GM12878 (cell line): ENCODE results near the gene C1orf174. TPM values are rescaled to one million over a fixed set of nuclear protein-coding genes. Genes with fewer than 3 reads are reported as not detected.

Experiments
- ATAC-seq: fragments of 200-7000 bp; cut with Tn5 transposase; 3 replicates; pipeline ENCODE4 v1.9.1; 2020; ENCODE audit warnings: mild to moderate bottlenecking, moderate library complexity
- BruUV-seq: library from RNA; stranded (reverse); fragments of 400-500 nt; replicated peaks from 2 replicates; lab custom pipeline; 2021; lab: Mats Ljungman, UMichigan
- CTCF ChIA-PET: fragments of 300-600 bp; sonication (Branson Sonifier 250); formaldehyde crosslinking; extraction: SDS; loops from one replicate; lab custom pipeline; 2021; ENCODE audit warnings: inconsistent platforms; lab: Yijun Ruan, JAX
- POLR2A ChIA-PET: fragments of 350-600 bp; formaldehyde crosslinking; extraction: SDS; loops from one replicate; lab custom pipeline; 2021; ENCODE audit warnings: inconsistent platforms; lab: Charles Lee
- RAD21 ChIA-PET: fragments of 300-600 bp; sonication (Branson Sonifier 250); formaldehyde crosslinking; loops from one replicate; lab custom pipeline; 2023; ENCODE audit warnings: antibody characterized with exemption; ENCODE audit not compliant: unreplicated experiment; lab: Charles Lee
- SMC1A ChIA-PET: fragments of 300-600 bp; sonication (Branson Sonifier 250); formaldehyde crosslinking; loops from one replicate; lab custom pipeline; 2023; ENCODE audit not compliant: unreplicated experiment, uncharacterized antibody; lab: Charles Lee
- DNase-seq: peaks from one replicate; pipeline ENCODE4 v3.0.0-alpha.2; 2011; ENCODE audit warnings: low read depth, low spot score
- FAIRE-seq: peaks from 3 replicates; lab custom pipeline; 2011; peaks lifted over from hg19 to GRCh38; lab: Jason Lieb, UNC
- H2AFZ ChIP-seq: 2 replicates; pipeline ENCODE4 v1.6.0; 2011; ENCODE audit warnings: low read depth, low read length, control low read depth; ENCODE audit not compliant: control insufficient read depth
- H3K27ac ChIP-seq: 2 replicates; pipeline ENCODE4 v1.5.1; 2011; ENCODE audit warnings: control low read depth; ENCODE audit not compliant: control insufficient read depth, insufficient read depth
- H3K27me3 ChIP-seq, 2 experiments: replicated peaks in 1 of 2; 2 replicates each; pipeline versions ENCODE4 v1.6.0 to v1.6.1; 2011; ENCODE audit warnings: low read length in 1 of 2; ENCODE audit not compliant: control insufficient read depth in 2 of 2, insufficient read depth in 2 of 2
- H3K36me3 ChIP-seq, 2 experiments: 2 replicates each; pipeline ENCODE4 v1.5.1; 2011; ENCODE audit warnings: low read length in 1 of 2; ENCODE audit not compliant: control insufficient read depth in 2 of 2, insufficient read depth in 2 of 2
- H3K4me1 ChIP-seq: 2 replicates; pipeline ENCODE4 v1.6.1; 2011; ENCODE audit warnings: mild to moderate bottlenecking, low read length, moderate library complexity, mixed read lengths; ENCODE audit not compliant: control insufficient read depth, insufficient read depth
- H3K4me2 ChIP-seq: 2 replicates; pipeline ENCODE4 v1.6.0; 2011; ENCODE audit warnings: control low read depth; ENCODE audit not compliant: control insufficient read depth, insufficient read depth
- H3K4me3 ChIP-seq: fragments of 200-600 bp; sonication (generic); 2 replicates; pipeline ENCODE4 v1.5.1; 2016
- H3K79me2 ChIP-seq: 2 replicates; pipeline ENCODE4 v1.6.0; 2011; ENCODE audit warnings: low read length; ENCODE audit not compliant: control insufficient read depth, insufficient read depth
- H3K9ac ChIP-seq: 2 replicates; pipeline ENCODE4 v1.8.0; 2011; ENCODE audit warnings: low read length, control low read depth, mixed read lengths; ENCODE audit not compliant: control insufficient read depth, insufficient read depth
- H3K9me3 ChIP-seq: replicated peaks from 3 replicates; pipeline ENCODE4 v1.5.1; 2011; ENCODE audit warnings: mild to moderate bottlenecking, low read length; ENCODE audit not compliant: control insufficient read depth, insufficient read depth
- H4K20me1 ChIP-seq: 2 replicates; pipeline ENCODE4 v1.6.0; 2011; ENCODE audit not compliant: control insufficient read depth, insufficient read depth
- CEBPB ChIP-seq, 2 experiments: fragments of 150-350 bp in 1 of 2; IDR thresholded peaks; 2 replicates each; pipeline ENCODE4 v1.6.1; 2012 to 2014; ENCODE audit warnings: low read depth in 2 of 2, low read length in 2 of 2, borderline replicate concordance in 1 of 2, inconsistent platforms in 1 of 2
- SIX5 ChIP-seq: IDR thresholded peaks from 2 replicates; pipeline ENCODE4 v1.6.1; 2011; ENCODE audit warnings: mild to moderate bottlenecking, low read depth, low read length, moderate library complexity; ENCODE audit not compliant: severe bottlenecking
- TCF3 ChIP-seq: IDR thresholded peaks from 2 replicates; pipeline ENCODE4 v1.6.1; 2012; ENCODE audit warnings: low read depth, mild to moderate bottlenecking, low read length, borderline replicate concordance; ENCODE audit not compliant: insufficient read depth
- ZNF622 ChIP-seq: fragments of 450-650 bp; IDR thresholded peaks from 2 replicates; pipeline ENCODE4 v1.6.1; 2017; ENCODE audit warnings: mild to moderate bottlenecking, inconsistent platforms
- WGBS: methylation state at CpG from one replicate; pipeline ENCODE4 v1.1.6; 2016; ENCODE audit warnings: low lambda C conversion rate; ENCODE audit not compliant: insufficient replicate concordance, insufficient coverage; ENCODE audit errors: missing lambda C conversion rate; 5-methylcytosine and 5-hydroxymethylcytosine counted together
- in situ Hi-C: fragments of 300-500 bp; cut with MboI; formaldehyde crosslinking; loops from 9 replicates; pipeline ENCODE4 v1.14.3; 2018; ENCODE audit warnings: mixed read lengths
- intact Hi-C: fragments of 100-400 bp; cut with micrococcal nuclease; formaldehyde crosslinking; loops from one replicate; pipeline ENCODE4 v1.14.2; 2022; ENCODE audit not compliant: unreplicated experiment
- polyA plus RNA-seq, 11 experiments: library from polyadenylated mRNA; depleted of rRNA in 4 of 11; unstranded in 6 of 11; stranded (reverse) in 5 of 11; fragments of >200 nt; fragmentation: Nextera tagmentation in 4 of 11; fragmentation: Illumina TruSeq in 1 of 11; extraction: Ambion mirVana in 4 of 11; extraction: Trizol in 1 of 11; gene quantifications; 1 replicate in 1 of 11; 2 replicates in 10 of 11; pipeline versions ENCODE4 v1.2.1 to v1.2.3, GENCODE V29; 2011 to 2016; ENCODE audit warnings: inconsistent platforms in 2 of 11, missing spikeins in 2 of 11, low read depth in 1 of 11
- total RNA-seq, 4 experiments: library from RNA; depleted of rRNA in 3 of 4; stranded (reverse); fragments of >200 nt in 3 of 4; fragmentation: Illumina TruSeq in 1 of 4; extraction: Trizol in 1 of 4; gene quantifications; 2 replicates each; pipeline versions ENCODE4 v1.2.1 to v1.2.3, GENCODE V29; 2013 to 2021
- TF ChIP-seq, protein P1 (sequence below): fragments of 450-650 bp; formaldehyde crosslinking; IDR thresholded peaks from 2 replicates; pipeline ENCODE4 v1.5.0; 2022; ENCODE audit warnings: mild to moderate bottlenecking, missing genetic modification characterization

C1orf174 gene
- total and polyA plus RNA-seq, 10 of the 15 experiments (the other 5 are each of a cell fraction or from before 2014, with no cell fraction given), result 17.5 to 35.4 (median 25.1) TPM

- intact Hi-C loops (no loop called here), in situ Hi-C loops (no loop called here)
- WGBS, result 93% methylated on average over 8 of the region's 8 CpGs
- Histone ChIP-seq H3K27me3 (no peaks in the 10 kb centered on the region), H4K20me1 (no peaks in the 10 kb centered on the region), H3K9me3 (no peaks in the 10 kb centered on the region), H2AFZ (no peak overlapping the region), H3K79me2 (no peaks in the 10 kb centered on the region), H3K9ac (no peak overlapping the region), H3K4me2 (no peak overlapping the region), H3K36me3 (peaks cover 11 to 22% of the 10 kb centered on the region in 2 experiments), H3K4me1 (peaks cover 10% of the 10 kb centered on the region), H3K27ac (no peak overlapping the region)
- DNase-seq (no peak), FAIRE-seq (no peak)
- ChIA-PET RAD21 (no interaction called here), SMC1A (no interaction called here), CTCF (no interaction called here)
- no peak for TF ChIP-seq ZNF622
- no peak for TF ChIP-seq TCF3
- no peak for TF ChIP-seq CEBPB (IDR thresholded peaks at IDR 0.05; ENCODE audit: borderline replicate concordance in 1 of 2, low read depth in 2 of 2, low read length in 2 of 2)
- TF ChIP-seq, protein P1, sequence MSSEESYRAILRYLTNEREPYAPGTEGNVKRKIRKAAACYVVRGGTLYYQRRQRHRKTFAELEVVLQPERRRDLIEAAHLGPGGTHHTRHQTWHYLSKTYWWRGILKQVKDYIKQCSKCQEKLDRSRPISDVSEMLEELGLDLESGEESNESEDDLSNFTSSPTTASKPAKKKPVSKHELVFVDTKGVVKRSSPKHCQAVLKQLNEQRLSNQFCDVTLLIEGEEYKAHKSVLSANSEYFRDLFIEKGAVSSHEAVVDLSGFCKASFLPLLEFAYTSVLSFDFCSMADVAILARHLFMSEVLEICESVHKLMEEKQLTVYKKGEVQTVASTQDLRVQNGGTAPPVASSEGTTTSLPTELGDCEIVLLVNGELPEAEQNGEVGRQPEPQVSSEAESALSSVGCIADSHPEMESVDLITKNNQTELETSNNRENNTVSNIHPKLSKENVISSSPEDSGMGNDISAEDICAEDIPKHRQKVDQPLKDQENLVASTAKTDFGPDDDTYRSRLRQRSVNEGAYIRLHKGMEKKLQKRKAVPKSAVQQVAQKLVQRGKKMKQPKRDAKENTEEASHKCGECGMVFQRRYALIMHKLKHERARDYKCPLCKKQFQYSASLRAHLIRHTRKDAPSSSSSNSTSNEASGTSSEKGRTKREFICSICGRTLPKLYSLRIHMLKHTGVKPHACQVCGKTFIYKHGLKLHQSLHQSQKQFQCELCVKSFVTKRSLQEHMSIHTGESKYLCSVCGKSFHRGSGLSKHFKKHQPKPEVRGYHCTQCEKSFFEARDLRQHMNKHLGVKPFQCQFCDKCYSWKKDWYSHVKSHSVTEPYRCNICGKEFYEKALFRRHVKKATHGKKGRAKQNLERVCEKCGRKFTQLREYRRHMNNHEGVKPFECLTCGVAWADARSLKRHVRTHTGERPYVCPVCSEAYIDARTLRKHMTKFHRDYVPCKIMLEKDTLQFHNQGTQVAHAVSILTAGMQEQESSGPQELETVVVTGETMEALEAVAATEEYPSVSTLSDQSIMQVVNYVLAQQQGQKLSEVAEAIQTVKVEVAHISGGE (CRISPR knock-in tag), result no peak
- TF ChIP-seq SIX5, result no peak
- TF ChIP-seq, all 136 proteins: peak for 0
- no peak overlapping the region for H3K4me3 ChIP-seq
- no TSS peak for BruUV-seq
- no peak for ATAC-seq
- POLR2A ChIA-PET, result interaction anchor here (1.0 kb wide), 1 partner anchor 24 kb away, joined by 3 read pairs; no protein-coding TSS in a partner anchor
Observed at GRCh38 chr1:3886691-3887090, 13.4 kb downstream of the C1orf174 start.
